H9 (cell line): ENCODE data around the gene RRP15. TPM values are rescaled to one million over a fixed set of nuclear protein-coding genes. Genes with fewer than 3 reads are reported as not detected.

Experiments
- DNase-seq: peaks from one replicate; pipeline ENCODE4 v3.0.0-alpha.2; 2017
- H2AFZ ChIP-seq: one replicate; pipeline ENCODE4 v1.6.1; 2013; ENCODE audit warnings: mild to moderate bottlenecking, low read length, control low read depth, moderate library complexity
- H2AK5ac ChIP-seq: 2 replicates; pipeline ENCODE4 v1.6.1; 2013; ENCODE audit warnings: low read length, control low read depth, mixed read lengths; ENCODE audit not compliant: insufficient read length
- H2BK120ac ChIP-seq: one replicate; pipeline ENCODE4 v1.6.1; 2013; ENCODE audit warnings: low read depth, mild to moderate bottlenecking, low read length, control low read depth, inconsistent platforms; ENCODE audit not compliant: poor library complexity, severe bottlenecking
- H2BK12ac ChIP-seq: 2 replicates; pipeline ENCODE4 v1.6.1; 2013; ENCODE audit warnings: low read length, control low read depth, mixed read lengths, low read depth; ENCODE audit not compliant: insufficient read length
- H2BK15ac ChIP-seq: 2 replicates; pipeline ENCODE4 v1.6.1; 2013; ENCODE audit warnings: low read depth, low read length, control low read depth
- H2BK20ac ChIP-seq: one replicate; pipeline ENCODE4 v1.6.1; 2013; ENCODE audit warnings: low read depth, mild to moderate bottlenecking, low read length, control low read depth, inconsistent platforms; ENCODE audit not compliant: poor library complexity, severe bottlenecking
- H2BK5ac ChIP-seq: 2 replicates; pipeline ENCODE4 v1.6.1; 2013; ENCODE audit warnings: low read length, control low read depth, mixed read lengths; ENCODE audit not compliant: insufficient read length
- H3K14ac ChIP-seq: 2 replicates; pipeline ENCODE4 v1.6.1; 2013; ENCODE audit warnings: low read length, control low read depth; ENCODE audit not compliant: insufficient read depth
- H3K18ac ChIP-seq: 2 replicates; pipeline ENCODE4 v1.6.1; 2013; ENCODE audit warnings: low read depth, mild to moderate bottlenecking, mixed read lengths, low read length, control low read depth; ENCODE audit not compliant: insufficient read length
- H3K23ac ChIP-seq: 2 replicates; pipeline ENCODE4 v1.6.1; 2013; ENCODE audit warnings: low read length, control low read depth, mixed read lengths, low read depth; ENCODE audit not compliant: insufficient read length
- H3K23me2 ChIP-seq: 2 replicates; pipeline ENCODE4 v1.6.1; 2013; ENCODE audit warnings: low read depth, mild to moderate bottlenecking, mixed read lengths, low read length, control low read depth; ENCODE audit not compliant: insufficient read length, poor library complexity, severe bottlenecking
- H3K27ac ChIP-seq: 2 replicates; pipeline ENCODE4 v1.5.1; 2013; ENCODE audit warnings: low read length, control low read depth, mixed read lengths, low read depth; ENCODE audit not compliant: insufficient read length
- H3K27me3 ChIP-seq: 2 replicates; pipeline ENCODE4 v1.6.1; 2013; ENCODE audit warnings: low read length, control low read depth, inconsistent platforms; ENCODE audit not compliant: insufficient read depth
- H3K4ac ChIP-seq: 2 replicates; pipeline ENCODE4 v1.6.1; 2013; ENCODE audit warnings: low read depth, mild to moderate bottlenecking, control low read depth, inconsistent platforms, low read length, moderate library complexity
- H3K4me1 ChIP-seq: 2 replicates; pipeline ENCODE4 v1.6.1; 2013; ENCODE audit warnings: low read length, control low read depth, inconsistent platforms; ENCODE audit not compliant: insufficient read depth
- H3K4me2 ChIP-seq: 2 replicates; pipeline ENCODE4 v1.6.1; 2013; ENCODE audit warnings: low read length, control low read depth, mixed read lengths; ENCODE audit not compliant: insufficient read length, insufficient read depth
- H3K56ac ChIP-seq: 2 replicates; pipeline ENCODE4 v1.6.1; 2013; ENCODE audit warnings: low read depth, mild to moderate bottlenecking, mixed read lengths, low read length, control low read depth; ENCODE audit not compliant: insufficient read length
- H3K79me1 ChIP-seq: 2 replicates; pipeline ENCODE4 v1.6.1; 2013; ENCODE audit warnings: low read depth, mild to moderate bottlenecking, moderate library complexity, low read length, control low read depth, inconsistent platforms; ENCODE audit not compliant: insufficient read depth, poor library complexity, severe bottlenecking
- H3K79me2 ChIP-seq: 2 replicates; pipeline ENCODE4 v1.6.1; 2013; ENCODE audit warnings: low read length, control low read depth, inconsistent platforms; ENCODE audit not compliant: insufficient read depth
- H3K9ac ChIP-seq: 2 replicates; pipeline ENCODE4 v1.6.1; 2013; ENCODE audit warnings: low read length, control low read depth, mixed read lengths; ENCODE audit not compliant: insufficient read length; ENCODE audit errors: extremely low read depth
- H3K9me3 ChIP-seq: one replicate; pipeline ENCODE4 v1.6.1; 2013; ENCODE audit warnings: low read depth, low read length, inconsistent platforms; ENCODE audit not compliant: control insufficient read depth
- H3T11ph ChIP-seq: one replicate; pipeline ENCODE4 v1.6.1; 2013; ENCODE audit warnings: mild to moderate bottlenecking, low read length, control low read depth, inconsistent platforms
- H4K20me1 ChIP-seq: one replicate; pipeline ENCODE4 v1.6.1; 2013; ENCODE audit not compliant: control insufficient read depth, insufficient read length, insufficient read depth
- H4K5ac ChIP-seq: 2 replicates; pipeline ENCODE4 v1.6.1; 2013; ENCODE audit warnings: low read depth, mild to moderate bottlenecking, mixed read lengths, low read length, control low read depth; ENCODE audit not compliant: insufficient read length
- H4K8ac ChIP-seq: replicated peaks from 2 replicates; pipeline ENCODE4 v1.6.1; 2013; ENCODE audit warnings: low read length, control low read depth, mixed read lengths, low read depth; ENCODE audit not compliant: insufficient read length
- H4K91ac ChIP-seq: 2 replicates; pipeline ENCODE4 v1.6.1; 2013; ENCODE audit warnings: low read depth, mild to moderate bottlenecking, moderate library complexity, mixed read lengths, low read length, control low read depth; ENCODE audit not compliant: insufficient read length
- H3K27ac Mint-ChIP-seq, 3 experiments: 2 replicates in 2 of 3; 3 replicates in 1 of 3; pipeline ENCODE4 v1.8.0; 2020 to 2021; ENCODE audit warnings: mixed read lengths in 3 of 3, mild to moderate bottlenecking in 1 of 3, moderate library complexity in 1 of 3
- H3K27me3 Mint-ChIP-seq: 2 replicates; pipeline ENCODE4 v1.8.0; 2021; ENCODE audit warnings: low read depth, mild to moderate bottlenecking, moderate library complexity, mixed read lengths
- H3K36me3 Mint-ChIP-seq, 3 experiments: 2 replicates in 2 of 3; 3 replicates in 1 of 3; pipeline ENCODE4 v1.8.0; 2020 to 2021; ENCODE audit warnings: low read depth in 3 of 3, mixed read lengths in 3 of 3; ENCODE audit not compliant: insufficient read depth in 1 of 3
- H3K4me1 Mint-ChIP-seq, 2 experiments: 2 replicates each; pipeline ENCODE4 v1.8.0; 2020; ENCODE audit warnings: mixed read lengths in 2 of 2
- H3K4me3 Mint-ChIP-seq, 2 experiments: 2 replicates in 1 of 2; 3 replicates in 1 of 2; pipeline ENCODE4 v1.8.0; 2020 to 2021; ENCODE audit warnings: mild to moderate bottlenecking in 2 of 2, mixed read lengths in 2 of 2, moderate library complexity in 1 of 2
- H3K9me3 Mint-ChIP-seq, 2 experiments: 2 replicates in 1 of 2; 3 replicates in 1 of 2; pipeline ENCODE4 v1.8.0; 2020; ENCODE audit warnings: mild to moderate bottlenecking in 2 of 2, mixed read lengths in 2 of 2, moderate library complexity in 1 of 2
- CTCF ChIP-seq: fragments of 200-600 bp; sonication (generic); conservative IDR thresholded peaks from 3 replicates; pipeline ENCODE4 v1.8.0; 2021; ENCODE audit warnings: antibody characterized with exemption, mild to moderate bottlenecking
- WGBS: extraction: QIAGEN DNeasy Blood & Tissue Kit; methylation state at CpG from one replicate; pipeline ENCODE4 v1.1.7; 2013; ENCODE audit warnings: missing lambda C conversion rate, low lambda C conversion rate, mixed read lengths; ENCODE audit not compliant: insufficient read length; ENCODE audit errors: extremely low coverage; 5-methylcytosine and 5-hydroxymethylcytosine counted together
- total RNA-seq: library from RNA; stranded (reverse); gene quantifications from 2 replicates; pipeline ENCODE4 v1.2.1, GENCODE V29; 2021

Gene RRP15
- total RNA-seq, 1 experiment from 2014 or later, result 48.7 TPM

GRCh38 chr1:218345673-218346390, 60.7 kb downstream of the RRP15 start:
- Histone ChIP-seq H3K56ac (no peak overlapping the region), H3K27ac (no peak overlapping the region), H3T11ph (no peak overlapping the region), H2BK5ac (no peak overlapping the region), H3K79me1 (no peaks in the 10 kb centered on the region), H2BK15ac (no peak overlapping the region), H3K23ac (no peak overlapping the region), H3K14ac (no peak overlapping the region), H2BK12ac (no peak overlapping the region), H3K4ac (no peak overlapping the region), H4K91ac (no peak overlapping the region), H2BK20ac (no peak overlapping the region), H4K20me1 (no peaks in the 10 kb centered on the region), H2BK120ac (no peak overlapping the region), H2AFZ (no peak overlapping the region), H3K4me1 (no peaks in the 10 kb centered on the region), H4K8ac (no peak overlapping the region), H3K18ac (no peak overlapping the region), H3K79me2 (no peaks in the 10 kb centered on the region), H3K9ac (peak overlapping the region; percentile 37), H3K23me2 (peaks cover 20% of the 10 kb centered on the region), H3K27me3 (no peaks in the 10 kb centered on the region; the same call in 1 of the 2 replicates), H2AK5ac (no peak overlapping the region), H3K9me3 (no peaks in the 10 kb centered on the region), H4K5ac (no peak overlapping the region), H3K4me2 (peak overlapping the region; percentile 84)
- peaks cover 23 to 27% of the 10 kb centered on the region in 2 experiments for H3K4me1 Mint-ChIP-seq
- DNase-seq, result peak; percentile 65
- H3K27ac Mint-ChIP-seq, result 0 out of 7 replicates have a peak overlapping the region, but pooled peaks of 1 of the 3 experiments have one; percentile 72
- TF ChIP-seq CTCF, result no peak; the same call in 2 of the 3 replicates
- H3K27me3 Mint-ChIP-seq, result peaks cover 2% of the 10 kb centered on the region; the same call in 1 of the 2 replicates
- no peak overlapping the region for H3K4me3 Mint-ChIP-seq
- no CpG with 5 or more reads among the region's 64 CpGs for WGBS
- H3K36me3 Mint-ChIP-seq, result peaks cover 0 to 1% (median 0%) of the 10 kb centered on the region in 3 experiments; a peak in 1 of 7 replicates
- H3K9me3 Mint-ChIP-seq, result no peaks in the 10 kb centered on the region
